Kasumi-1 (cell line): ENCODE data around the gene ZNF578.
"Not testable (repeated sequence)": the region's sequence is repeated elsewhere in the genome, so short reads cannot be mapped to it uniquely, and the experiment has no call there.

Experiments
- DNase-seq, 2 experiments: peaks; one replicate each; lab custom pipeline; 2025; lab: John Stamatoyannopoulos, UW

Gene ZNF578

GRCh38 chr19:52558732-52559445 is 105.5 kb downstream of the ZNF578 start:
- DNase-seq: not testable (repeated sequence)

GRCh38 chr19:52561611-52562010 is 108.3 kb downstream of the ZNF578 start:
- DNase-seq: not testable (repeated sequence)
